LNCaP clone FGC (cell line): ENCODE data around the gene ADAMTS19.
"Not testable (repeated sequence)": the region's sequence is repeated elsewhere in the genome, so short reads cannot be mapped to it uniquely, and the experiment has no call there.

Experiments
- DNase-seq: peaks from one replicate; pipeline ENCODE4 v3.0.0-alpha.2; 2011; ENCODE audit warnings: low read depth
- H3K4me3 ChIP-seq: 2 replicates; pipeline ENCODE4 v1.5.1; 2011; ENCODE audit warnings: mild to moderate bottlenecking, low read depth, low read length, control low read depth
- CTCF ChIP-seq: IDR thresholded peaks from 2 replicates; pipeline ENCODE4 v1.5.1; 2012; ENCODE audit warnings: mild to moderate bottlenecking; ENCODE audit not compliant: control insufficient read depth, insufficient read depth; ENCODE audit errors: extremely low read depth

ADAMTS19 gene

DNA sequence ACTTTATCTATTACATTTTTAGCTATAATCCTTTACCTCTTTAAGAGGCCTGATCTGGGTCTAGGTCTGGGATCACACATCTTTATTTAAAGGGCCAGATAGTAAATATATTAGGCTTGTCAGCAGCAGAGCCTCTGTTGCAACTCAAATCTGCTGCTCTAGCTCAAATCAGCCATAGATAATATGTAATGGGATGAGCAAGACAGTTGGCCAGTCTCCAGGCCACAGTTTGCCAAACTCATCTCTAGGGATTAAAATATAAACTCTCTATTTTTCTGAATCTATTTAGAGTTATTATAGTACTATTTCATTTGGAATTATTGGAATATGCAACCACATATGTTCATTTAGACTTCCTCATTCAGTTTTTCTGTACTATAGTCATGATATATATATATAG, 171.9 kb downstream of the ADAMTS19 start:
- H3K4me3 ChIP-seq: no peak overlapping the region
- no peak for TF ChIP-seq CTCF
- no peak for DNase-seq

- not testable (repeated sequence) for H3K4me3 ChIP-seq, DNase-seq
These were observed 177.4 kb downstream of the ADAMTS19 start for GRCh38 chr5:129637501-129637900.

DNA sequence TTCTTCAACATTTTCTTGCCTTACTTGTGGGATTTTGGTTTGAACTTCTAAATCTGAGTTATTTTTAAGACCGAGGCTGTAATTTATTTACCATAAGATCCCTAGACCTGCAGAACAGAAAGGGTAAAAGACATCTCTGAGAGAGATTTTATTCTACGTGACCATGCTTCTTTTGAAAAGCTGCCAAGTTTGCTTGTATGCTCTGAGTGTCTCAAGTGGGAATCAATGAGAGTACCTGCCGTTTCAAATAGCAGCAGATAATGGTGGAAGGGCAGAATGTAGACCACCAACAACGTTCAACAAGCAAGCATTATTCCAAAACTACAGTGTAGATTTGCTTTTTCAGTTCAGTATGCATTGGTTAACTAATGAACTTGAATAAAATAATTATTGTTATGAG, 179.2 kb downstream of the ADAMTS19 start:
- DNase-seq: no peak
- TF ChIP-seq CTCF: no peak
- no peak overlapping the region for H3K4me3 ChIP-seq

DNA sequence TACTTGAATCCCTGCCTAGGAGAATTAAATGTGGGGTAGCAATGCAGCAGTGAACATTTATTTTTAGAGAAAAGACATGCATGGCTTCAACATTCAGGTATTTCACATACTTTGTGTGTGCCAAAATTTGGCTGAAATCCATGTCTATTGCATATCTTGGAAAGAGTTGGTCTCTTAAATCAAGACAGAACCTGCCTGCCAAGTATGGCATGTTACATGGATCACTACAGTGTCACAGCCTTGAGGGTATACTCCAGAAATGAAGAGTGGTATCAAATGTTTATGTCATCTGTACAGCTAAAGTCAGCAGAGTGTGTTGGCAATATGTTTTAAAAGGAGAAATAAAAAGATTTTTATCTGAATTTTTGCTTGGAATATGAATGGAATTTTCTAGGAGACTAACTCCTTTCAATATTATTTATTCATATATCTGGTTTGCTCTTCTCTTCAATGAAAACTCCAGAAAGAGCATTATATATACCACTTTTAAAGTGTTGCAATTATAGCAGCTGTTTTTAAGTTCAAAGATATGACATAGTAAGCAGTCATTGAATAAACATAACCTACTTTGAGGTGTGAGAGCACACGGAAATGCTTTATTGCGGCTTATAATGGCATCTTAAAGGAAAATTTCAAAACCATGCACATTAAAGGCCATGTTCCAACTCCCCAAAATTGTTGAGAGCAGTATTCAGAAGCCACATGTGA, 192.4 kb downstream of the ADAMTS19 start:
- no peak for TF ChIP-seq CTCF
- DNase-seq: no peak
- H3K4me3 ChIP-seq: no peak overlapping the region

DNA sequence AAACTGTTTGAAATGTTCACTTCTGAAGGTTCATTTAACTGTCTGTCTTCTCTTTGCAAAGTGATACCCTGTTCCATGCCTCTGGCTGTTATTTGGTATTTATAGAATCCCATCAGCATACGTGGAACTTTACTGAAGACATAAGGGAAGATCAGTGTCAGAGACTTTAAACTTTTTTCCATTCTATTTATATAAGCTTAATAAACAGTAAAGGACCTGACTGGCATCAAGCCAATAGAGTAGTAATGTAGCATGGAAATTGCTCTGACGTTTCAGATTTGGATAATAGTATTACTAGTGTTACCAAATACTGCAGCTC, 192.9 kb downstream of the ADAMTS19 start:
- no peak overlapping the region for H3K4me3 ChIP-seq
- DNase-seq: no peak
- TF ChIP-seq CTCF: no peak

GRCh38 chr5:129653442-129653841, 193.3 kb downstream of the ADAMTS19 start:
- H3K4me3 ChIP-seq: no peak overlapping the region
- TF ChIP-seq CTCF: no peak
- DNase-seq: no peak

DNA sequence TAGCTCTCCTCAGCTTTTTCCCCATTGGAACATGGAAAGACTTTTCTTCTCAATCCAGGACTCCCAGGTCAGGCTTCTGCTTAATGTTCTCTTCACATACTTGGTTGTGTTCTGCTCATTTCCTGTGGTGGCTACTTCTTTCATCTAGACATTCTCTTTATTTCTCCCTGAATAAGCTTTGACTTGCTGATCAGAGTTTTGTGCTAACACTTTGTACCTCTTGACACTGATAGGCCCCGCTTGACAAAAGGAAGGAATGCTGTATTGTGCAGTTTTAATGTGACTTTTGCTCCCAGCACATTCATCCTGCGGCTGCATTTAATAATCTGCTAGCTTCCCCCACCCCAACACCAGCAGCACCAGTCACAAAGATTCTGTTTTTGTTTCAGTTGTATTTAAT, 196.9 kb downstream of the ADAMTS19 start:
- no peak for TF ChIP-seq CTCF
- no peak for DNase-seq
- no peak overlapping the region for H3K4me3 ChIP-seq
